SK-N-SH treated with all-trans-retinoic acid at 6 μM for 48 hours (cell line): ENCODE data around the gene SLC25A22.

ENCODE experiments used
- ARNTL ChIP-seq: fragments of 450-650 bp; formaldehyde crosslinking; IDR thresholded peaks from 2 replicates; pipeline ENCODE4 v1.5.0; 2020; ENCODE audit warnings: low read depth, mild to moderate bottlenecking, moderate library complexity, borderline replicate concordance
- CREB5 ChIP-seq: fragments of 250-450 bp; sonication (Bioruptor Pico); IDR thresholded peaks from 2 replicates; pipeline ENCODE4 v1.5.1; 2020; ENCODE audit warnings: low read depth, mild to moderate bottlenecking, moderate library complexity

DNA sequence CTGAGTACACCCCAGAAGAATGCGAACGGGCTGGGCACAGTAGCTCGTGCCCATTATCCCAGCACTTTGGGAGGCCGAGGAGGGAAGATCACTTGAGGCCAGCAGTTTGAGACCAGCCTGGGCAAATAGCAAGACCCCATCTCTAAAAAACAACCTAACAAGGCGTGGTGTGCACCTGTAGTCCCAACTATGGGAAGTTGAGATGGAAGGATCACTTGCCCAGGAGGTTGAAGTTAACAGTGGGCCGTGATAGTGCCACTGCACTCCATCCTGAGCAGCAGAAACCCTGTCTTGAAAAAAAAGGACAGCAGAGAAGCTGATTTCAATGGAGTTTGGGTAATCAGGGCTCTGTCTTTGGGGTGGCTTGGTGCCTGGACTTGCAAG lies 15.0 kb upstream of the SLC25A22 start:
- TF ChIP-seq ARNTL (no peak), CREB5 (no peak)
